ENCODE results near the gene CTBP2.
"Not testable (repeated sequence)": the region's sequence is repeated elsewhere in the genome, so short reads cannot be mapped to it uniquely, and the experiment has no call there.

Gene CTBP2

DNA sequence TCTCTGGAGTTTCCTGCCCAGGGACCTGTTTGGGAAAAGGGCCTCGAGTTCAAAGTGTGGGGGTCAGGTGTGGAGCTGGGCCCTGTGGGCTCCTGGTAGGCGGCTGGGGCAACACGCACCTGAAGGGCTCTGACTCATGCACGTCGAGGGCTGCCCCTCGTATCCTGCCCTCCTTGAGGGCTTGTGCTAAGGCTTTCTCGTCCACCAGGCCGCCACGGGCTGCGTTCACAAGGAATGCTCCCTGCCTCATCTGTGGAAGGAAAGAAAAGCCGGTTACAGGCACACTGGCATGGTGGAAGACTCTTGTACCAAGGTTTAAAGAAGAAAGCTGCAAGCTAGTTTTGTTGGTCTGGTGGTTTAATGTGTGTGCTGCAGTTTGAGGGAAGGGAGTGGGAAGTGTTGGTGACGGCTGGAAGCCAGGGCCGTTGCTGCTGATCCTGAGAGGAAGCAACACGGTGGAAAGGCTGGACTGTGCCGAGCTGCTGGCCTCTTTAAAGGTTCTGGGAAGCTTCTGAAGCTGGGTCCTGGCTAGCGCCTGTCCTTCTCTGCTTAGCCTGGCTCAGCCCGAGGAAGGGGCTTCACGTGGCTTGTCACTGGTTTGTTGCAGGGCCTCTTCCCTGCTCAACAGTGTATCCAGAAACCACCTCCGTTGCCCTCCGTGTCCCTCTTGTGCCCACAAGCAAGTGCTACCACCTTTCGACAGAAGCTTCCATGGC, 166.5 kb downstream of the CTBP2 start:
- DNase-seq: no peak

DNA sequence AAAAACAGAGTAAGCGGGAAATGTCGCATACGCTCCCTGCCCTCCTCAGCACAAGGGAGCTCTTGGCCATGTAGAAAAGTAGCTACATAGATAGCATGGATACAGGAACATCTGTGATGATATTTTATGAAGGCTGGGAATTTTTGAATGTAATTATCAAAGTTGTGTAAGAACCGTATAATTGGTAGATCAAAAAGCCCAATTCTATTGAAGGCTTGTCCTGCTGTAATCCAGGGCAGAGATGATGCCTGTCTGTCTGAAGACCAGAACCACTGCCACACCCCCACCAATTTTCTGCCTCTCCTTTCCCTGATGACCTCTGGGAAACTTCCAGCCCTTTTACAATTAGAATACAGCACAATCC, 167.0 kb downstream of the CTBP2 start:
- DNase-seq: no peak

DNA sequence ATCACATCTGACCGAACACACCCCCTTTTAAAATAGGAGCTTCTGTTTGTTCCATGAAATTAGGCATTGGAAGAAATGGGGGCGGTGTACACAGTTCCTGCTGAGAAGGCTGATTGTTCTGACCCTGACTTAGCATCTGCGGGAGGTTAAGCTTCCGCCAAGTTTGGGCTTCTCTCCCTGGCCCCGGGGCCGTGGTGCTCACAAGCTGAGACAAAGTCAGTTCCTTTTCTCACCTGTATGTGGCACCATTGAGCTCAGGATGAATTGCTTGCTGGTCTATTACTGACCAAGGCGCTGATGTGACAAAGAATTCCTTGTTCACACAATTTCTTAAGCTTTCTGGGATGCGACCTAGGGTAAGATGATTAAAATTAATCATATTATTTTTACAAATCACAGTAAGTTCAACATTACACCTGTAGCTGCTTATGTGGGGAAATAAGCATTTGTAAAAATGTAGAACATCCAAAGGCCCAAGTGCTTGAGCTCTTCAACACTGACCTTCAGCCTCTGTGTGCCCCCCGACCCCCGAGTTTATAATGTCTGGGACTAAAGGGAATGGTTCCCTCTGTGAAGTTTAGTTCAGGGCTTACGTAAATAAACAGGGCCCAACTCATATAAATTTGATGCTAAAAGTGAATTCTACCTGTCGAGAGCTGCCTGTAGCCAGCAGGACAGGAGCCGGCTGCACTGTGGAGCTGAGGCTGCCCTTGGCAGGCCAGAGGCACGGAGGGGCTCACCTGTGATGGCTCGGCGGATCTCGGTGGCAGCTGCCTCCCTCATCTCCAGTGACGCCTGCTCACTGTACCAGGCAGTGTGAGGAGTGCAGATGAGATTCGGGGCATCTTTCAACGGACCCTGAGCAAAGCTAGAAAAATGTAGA, 167.7 kb downstream of the CTBP2 start:
- DNase-seq: peak; percentile 78

DNA sequence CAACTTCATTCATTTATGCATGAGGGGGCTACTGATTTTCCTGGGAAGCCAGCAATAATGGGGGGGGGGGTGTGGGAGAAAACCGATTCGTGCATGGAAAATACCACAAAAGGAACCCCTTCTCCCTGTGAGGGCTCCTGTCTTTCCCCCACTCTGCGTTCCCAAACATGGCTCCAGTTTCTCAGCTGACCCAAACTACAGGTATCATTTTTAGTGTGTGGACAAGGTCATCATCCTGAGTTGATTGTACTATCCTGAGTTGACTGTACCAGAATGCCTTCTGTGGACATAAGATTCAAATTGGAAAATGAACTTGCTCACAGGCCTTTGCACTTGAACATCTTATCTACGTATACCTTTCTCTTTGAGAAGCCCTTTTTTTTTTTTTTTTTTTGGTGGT, 168.5 kb downstream of the CTBP2 start:
- no peak for DNase-seq

DNA sequence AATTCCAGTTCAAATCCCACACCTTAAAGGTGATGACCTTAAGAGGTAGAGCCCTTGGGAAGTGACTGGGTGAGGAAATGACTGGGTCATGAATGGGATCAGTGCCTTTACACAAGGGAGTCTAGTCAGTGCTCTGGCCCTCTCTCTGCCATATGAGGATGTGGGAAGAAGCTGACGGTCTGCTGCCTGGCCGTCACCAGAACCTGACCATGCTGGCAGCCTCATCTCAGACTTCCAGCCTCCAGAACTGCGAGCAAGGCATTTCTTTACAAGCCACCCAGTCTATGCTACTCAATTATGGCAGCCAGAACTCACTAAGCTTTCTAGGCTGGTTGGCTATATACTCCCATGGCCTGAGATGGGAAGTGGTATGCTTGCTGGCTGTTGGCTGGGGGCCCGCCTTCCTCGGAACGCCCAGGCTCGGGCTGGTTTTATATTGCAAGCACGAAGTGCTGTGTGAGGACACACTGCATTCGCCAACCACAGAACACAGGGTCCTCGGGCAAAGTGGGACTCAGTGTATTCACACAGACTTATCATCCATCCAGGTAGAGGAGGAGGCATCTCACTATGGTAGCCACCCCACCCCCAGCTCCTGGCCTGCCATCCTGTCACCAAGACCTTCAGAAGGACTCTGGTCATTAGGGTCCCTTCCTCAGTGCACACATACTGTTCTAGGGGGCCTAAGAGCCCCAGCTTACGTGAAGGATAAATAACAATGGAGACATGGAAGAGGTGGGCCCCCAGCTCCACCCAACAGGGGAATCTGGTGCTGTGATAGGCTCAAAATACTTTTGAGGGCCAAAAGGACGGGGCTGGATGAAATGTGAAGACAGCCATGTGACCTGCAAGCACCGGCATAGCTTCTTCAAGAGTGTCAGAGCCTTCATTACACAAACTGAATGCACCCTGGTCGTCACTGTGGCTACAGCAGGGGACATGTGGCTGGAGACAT, 169.4 kb downstream of the CTBP2 start:
- no peak for DNase-seq

DNA sequence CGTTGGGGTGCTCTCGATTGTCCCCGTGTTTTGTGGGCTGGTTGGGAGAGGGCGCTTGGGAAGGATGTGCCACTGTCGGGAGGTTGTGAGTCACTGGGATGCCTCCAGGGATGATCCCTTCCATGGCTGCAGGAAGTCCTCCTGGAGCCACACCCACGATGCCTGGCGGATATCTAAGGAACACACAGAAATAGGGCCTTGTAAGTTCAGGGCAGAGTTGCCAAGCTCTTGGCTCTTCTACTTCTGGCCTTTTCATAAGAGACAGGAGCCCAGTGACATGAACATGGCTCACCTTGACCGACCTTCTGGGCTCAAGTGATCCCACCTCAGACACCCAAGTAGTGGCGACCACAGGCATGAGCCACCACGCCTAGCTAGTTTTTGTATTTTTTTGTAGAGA, 170.8 kb downstream of the CTBP2 start:
- DNase-seq: no peak

DNA sequence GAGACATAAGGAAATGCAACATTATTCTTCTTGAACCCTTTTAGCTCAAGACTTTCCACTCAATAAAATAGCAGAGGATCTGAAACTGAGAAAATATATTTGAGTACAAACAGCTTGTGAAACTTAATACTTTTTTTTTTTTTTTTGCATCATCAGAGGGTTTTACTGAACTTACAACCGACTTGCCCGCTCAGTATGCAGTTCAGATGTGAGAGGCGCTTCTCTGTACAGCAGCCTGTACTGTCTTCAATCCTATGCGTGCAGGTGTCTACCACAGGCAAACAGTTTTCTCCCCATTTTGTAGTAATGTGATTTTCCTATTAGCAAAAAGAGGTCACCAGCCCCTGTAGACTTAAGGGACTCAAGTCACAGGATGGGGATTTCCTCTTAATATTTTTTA, 171.6 kb downstream of the CTBP2 start:
- not testable (repeated sequence) for DNase-seq

DNA sequence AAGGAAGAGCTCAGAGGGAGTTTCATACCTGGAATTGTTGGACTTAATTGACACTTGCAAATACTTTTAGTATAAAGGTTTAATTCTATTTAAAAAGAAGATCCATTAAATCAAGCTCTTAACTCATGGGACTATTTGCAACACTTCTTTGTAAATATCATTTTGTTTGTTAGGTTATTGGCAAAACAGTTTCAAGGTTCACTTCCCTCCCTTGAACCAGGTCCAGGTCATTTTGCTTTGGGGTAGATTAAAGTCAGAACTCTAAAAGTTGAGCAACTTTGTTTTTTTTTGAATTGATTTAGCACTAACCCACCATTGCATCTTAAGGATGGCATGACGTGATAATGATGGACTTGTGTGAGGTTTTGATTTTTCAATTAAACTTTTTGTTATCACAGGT, 172.6 kb downstream of the CTBP2 start:
- no peak for DNase-seq

DNA sequence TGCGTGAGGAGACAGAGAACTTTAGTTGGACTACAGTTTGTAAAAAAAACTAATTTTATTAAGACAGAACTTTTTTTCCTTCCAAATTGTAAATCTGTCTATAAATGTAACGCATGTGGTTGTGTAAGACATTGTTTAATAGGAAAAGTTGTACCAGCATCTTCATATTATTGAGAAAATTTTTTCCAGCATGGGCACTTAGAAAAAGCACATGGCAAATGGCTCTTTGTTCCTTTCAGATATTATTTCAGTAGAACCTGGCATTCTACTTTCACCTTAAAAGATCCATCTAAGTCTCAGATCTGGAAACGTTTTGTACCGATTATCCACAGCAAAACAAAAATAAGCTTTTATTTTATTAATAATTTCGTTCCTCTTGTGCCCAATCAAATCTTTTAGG, 175.2 kb downstream of the CTBP2 start:
- no peak for DNase-seq

DNA sequence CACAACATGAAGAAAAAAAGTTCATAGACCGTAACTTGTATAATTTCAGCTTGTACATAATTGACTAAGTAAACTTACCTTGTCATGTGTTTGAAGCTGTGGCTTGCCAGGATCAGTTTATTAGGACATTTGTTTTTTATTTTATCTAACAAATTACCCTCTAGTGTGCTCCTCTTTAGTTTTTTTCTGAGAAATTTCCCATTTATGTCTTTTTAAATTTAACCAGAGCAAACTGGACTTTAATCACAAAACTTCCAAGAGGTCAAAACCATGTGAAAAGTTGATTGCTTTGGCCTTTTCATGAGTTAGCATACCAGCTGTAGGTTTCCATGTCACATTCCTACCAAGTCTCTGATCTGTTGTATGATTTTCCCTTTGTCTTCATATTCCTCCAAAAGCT, 176.0 kb downstream of the CTBP2 start:
- DNase-seq: no peak

DNA sequence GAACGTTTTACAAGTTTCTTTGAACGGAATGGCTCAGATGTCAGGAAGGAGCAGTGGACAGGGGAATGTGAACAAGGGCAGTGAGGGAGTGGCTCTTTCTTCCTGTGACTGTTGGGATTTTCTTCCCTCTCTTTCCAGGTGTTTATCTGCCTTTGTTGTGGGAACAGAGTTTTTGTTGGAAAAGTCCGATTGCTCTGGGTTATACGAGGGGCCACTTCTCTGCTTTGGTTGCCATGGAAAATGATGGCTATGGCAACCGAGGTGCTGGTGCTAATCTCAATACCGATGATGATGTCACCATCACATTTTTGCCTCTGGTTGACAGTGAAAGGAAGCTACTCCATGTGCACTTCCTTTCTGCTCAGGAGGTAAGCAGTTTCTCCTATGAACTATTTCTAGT, 177.0 kb downstream of the CTBP2 start:
- peak; percentile 35 for DNase-seq

DNA sequence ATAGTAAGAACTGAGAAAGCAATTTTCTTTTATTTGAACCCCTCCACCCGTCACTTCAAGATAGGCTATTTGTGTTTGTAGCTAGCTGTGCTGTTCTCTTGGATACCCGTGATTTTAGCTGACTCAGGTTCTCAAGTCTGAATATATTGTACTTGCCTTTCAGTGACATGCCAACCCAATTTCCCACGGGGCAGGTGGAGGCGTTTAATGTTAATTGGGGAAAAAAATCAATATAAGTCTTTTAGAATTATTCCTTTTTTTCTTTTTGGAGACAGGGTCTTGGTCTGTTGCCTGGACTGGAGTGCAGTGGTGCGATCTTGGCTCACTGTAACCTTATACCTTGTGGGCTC, 182.0 kb downstream of the CTBP2 start:
- DNase-seq: no peak

DNA sequence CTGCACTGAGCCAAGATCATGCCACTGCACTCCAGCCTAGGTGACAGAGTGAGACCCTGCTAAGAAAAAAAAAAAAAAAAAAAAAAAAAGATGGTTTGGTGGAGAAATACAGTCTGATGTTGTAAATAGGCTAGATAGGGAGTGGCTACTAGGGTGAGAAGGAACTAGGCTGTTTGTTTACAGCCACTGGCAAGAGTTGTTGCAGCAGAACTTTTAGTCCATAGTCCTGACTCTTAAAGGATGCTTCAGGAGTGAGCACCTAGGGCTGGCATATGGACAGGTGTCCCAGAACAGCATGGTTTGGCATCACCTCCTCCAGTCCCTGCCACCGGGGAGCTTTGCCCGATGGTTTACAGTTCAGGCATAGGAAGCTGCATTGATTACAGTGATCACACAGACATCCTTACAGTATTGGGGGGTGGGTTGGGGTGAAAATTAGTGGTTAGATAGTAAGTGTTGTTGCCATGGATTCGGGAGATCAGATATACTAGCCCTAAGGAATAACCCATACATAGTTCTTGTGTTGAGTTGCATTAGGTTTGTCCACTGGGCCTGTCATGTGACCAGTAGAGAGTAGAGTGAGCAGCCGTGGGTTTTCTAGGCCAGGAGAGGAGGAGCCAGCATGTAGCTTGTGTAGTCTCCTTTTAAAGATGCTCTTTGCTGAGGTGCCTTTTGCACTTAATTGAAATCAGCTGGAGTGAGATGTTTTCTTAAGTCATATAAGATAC, 182.6 kb downstream of the CTBP2 start:
- no peak for DNase-seq

DNA sequence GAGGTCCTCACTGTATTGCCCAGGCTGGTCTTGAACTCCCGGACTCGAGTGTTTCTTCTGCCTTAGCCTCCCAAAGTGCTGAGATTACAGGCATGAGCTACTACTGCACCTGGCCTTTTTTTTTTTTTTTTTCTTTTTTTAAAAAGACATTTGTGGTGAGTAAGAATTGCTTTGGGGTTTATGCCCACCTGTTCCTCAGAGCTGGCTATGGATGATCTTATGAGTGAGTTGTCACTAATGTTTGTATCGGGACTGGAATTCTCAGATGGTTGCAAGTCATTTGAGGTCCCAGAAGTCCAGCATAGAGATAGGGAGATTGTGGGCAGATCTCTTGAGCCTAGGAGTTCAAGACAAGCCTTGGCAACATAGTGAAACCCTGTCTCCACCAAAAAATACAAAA, 183.2 kb downstream of the CTBP2 start:
- no peak for DNase-seq

DNA sequence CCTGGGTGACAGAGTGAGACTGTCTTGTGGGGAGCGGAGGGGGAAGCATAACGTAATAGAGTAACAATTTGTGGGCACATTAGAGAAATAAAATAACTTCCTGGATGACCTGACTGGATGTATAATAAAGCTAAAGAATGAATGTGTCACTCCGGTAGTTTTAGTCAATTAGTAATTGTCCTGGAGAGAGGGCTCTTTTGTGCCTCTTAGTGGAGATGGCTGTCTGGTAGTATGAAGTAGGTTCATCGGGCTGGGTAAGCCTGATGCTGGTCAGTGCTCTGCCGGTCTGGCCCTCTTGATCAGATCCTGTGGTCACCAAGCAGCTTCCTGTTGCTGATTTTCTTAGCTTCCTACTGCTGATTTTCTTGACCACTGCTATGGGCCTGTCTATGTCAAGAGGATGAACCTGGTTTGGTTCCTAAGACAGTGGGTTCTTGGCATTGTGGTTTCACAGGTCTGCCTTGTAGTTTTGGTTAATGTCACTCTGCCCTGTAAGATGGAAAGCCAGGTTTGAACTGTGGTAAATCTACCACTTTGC, 184.3 kb downstream of the CTBP2 start:
- DNase-seq: peak; percentile 43

DNA sequence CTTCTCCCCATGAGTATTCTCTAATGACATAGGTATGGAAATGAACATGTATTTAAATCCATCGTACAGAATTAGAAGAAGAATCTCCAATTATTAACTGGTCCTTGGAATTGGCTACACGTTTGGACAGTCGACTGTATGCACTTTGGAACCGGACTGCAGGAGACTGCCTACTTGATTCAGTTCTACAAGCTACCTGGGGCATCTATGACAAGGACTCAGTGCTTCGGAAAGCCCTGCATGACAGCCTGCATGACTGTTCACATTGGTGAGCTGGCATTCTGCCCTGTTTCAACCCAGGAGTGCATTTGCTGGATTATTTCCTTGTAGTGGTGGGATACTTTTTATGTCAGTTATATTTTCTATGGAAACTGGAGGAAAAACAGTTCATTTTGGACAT, 186.2 kb downstream of the CTBP2 start:
- DNase-seq: no peak

DNA sequence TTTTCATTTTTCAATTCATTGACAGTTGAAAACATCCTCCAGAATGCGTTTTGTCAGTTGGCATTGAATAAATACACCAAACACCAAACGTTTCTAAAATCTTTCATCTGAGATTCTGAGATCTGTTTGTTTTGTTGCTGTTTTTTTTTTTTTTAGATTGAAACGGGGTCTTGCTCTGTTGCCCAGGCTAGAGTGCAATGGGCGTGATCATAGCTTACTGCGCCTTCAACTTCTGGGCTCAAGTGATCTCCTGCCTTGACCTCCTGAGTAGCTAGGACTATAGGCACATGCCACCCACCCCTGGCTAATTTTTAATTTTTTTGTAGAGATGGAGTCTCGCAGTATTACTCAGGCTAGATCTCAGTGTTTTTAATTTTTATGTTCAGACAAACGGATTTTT, 187.7 kb downstream of the CTBP2 start:
- DNase-seq: no peak

DNA sequence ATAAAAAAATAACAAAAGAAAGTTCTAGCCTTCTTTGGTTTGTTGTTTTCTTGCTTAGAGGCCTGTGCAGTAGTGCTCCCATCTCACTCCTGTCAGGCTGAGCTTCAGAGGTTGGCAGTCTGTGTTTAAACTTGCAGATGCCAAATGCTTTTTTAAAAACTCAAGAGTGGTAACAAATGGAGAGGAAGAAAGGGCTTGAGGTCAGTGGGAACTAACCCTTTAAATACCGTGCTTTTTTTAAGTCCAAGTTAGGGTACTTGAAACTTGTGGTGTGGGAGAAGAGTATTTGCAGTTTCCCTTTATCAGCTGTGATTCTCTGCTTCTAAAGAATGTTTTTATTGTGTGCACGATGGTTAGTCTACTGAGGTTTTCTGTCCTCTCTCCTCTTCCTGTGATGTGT, 189.1 kb downstream of the CTBP2 start:
- no peak for DNase-seq

DNA sequence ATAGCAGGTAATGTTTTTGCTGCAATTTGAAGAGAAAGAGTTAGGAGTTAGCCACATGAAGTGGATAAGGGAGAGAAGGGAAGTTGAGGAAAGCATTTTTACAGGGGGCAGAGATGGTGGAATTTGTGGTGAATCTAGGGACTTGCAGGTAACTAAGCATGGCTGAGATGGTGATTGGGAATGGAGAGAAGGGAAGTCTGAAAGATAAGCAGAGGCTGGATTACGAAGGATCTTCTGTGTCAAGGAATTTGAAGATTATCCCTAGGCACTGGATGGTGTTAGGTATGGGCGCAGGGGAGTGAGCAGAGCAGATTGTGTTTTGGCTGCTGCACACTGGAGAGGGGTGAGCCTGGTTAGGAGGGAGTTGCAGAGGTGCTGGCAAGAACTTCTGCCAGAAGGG, 193.1 kb downstream of the CTBP2 start:
- no peak for DNase-seq

DNA sequence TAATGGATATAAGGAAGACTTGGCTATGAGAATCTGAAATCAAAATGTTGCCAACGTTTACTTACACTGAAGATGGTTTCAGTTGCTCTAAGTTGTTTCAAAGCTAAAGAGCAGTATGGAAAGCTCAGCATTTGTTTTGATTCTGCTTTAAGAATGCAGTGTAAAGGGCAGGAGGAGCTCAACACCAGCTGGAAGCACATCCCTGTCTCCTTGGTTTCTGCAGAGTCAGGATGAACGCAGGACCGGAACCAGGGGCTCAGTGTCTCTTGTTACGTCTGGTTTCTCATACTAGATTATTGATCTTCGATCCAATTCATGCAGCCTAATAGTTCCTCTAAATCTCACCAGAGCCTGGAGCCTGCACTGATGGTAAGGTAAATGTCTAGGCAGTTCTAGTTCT, 194.4 kb downstream of the CTBP2 start:
- no peak for DNase-seq

DNA sequence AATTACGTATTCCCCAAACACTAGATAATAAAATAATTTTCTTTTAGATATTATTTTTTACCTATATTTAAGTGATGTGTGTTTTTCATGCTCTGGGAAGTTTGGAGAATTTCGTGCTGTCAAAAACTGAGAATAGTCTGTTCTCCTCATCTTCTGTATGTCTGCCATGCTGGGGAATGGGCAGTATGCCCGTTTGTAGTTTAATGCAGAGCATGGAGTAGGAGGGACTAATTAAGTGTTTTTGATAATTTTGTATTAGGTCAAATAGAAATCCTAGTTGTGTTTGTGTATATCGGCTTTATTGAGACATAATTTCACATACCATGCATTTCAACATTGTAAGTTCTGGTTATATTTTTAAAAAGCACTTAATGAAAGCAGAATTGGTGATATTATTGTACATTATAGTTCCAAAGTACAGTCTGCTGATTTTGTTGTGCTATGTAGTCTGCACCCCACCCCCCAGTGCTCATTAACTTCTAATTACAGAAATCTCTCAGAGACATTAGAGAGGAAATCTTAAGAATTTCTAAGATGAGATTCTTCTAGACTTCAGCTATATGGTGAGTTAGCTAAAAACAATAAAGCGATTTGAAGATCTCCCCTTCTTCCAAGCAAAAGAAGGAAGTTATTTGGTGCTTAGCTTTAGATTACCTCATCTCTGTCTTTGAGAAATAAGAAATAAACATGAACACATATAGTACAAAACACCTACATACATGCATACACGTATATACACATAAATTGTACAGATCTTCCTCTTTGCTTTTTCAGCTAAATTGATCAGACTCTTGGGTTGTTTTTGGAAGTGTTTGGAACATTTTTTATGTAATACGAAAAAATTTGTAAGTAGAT, 196.3 kb downstream of the CTBP2 start:
- no peak for DNase-seq

DNA sequence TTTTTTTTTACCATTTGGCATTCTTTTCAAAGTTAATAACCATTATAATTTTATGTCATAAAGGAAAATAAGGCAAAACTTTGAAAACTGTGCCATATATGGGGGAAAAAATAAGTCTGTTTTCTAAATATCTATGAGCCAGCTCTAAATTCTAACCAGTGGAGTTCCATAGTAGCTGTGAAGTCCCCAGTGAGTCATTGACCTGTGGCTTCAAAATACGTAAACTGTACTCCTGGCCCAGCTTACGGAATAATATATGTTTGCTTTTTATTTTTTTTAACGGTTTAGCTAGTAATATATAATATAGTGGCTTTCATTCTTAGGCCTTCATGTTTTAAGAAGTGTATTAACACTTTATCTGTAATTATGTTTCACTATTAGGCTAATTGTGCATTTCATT, 197.9 kb downstream of the CTBP2 start:
- DNase-seq: no peak

All from hematopoietic multipotent progenitor cell treated with erythropoietin and hydrocortisone succinate and interleukin-3 and kit ligand, for 4 days (in vitro differentiated cells).